A549 treated with dexamethasone at 1 μM for 4 hours (cell line): ENCODE measurements around the gene CABYR. TPM values are rescaled to one million over a fixed set of nuclear protein-coding genes. Genes with fewer than 3 reads are reported as not detected.

Experiments
- total RNA-seq: library from RNA; stranded (reverse); fragments of 200-300 nt; extraction: Qiagen RNA extraction; gene quantifications from 5 replicates; pipeline ENCODE4 v1.2.3, GENCODE V29; 2022

CABYR gene, protein sequence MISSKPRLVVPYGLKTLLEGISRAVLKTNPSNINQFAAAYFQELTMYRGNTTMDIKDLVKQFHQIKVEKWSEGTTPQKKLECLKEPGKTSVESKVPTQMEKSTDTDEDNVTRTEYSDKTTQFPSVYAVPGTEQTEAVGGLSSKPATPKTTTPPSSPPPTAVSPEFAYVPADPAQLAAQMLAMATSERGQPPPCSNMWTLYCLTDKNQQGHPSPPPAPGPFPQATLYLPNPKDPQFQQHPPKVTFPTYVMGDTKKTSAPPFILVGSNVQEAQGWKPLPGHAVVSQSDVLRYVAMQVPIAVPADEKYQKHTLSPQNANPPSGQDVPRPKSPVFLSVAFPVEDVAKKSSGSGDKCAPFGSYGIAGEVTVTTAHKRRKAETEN
- total RNA-seq, result 14.7 to 22.0 TPM (median 16.2 TPM) in 5 replicates

DNA sequence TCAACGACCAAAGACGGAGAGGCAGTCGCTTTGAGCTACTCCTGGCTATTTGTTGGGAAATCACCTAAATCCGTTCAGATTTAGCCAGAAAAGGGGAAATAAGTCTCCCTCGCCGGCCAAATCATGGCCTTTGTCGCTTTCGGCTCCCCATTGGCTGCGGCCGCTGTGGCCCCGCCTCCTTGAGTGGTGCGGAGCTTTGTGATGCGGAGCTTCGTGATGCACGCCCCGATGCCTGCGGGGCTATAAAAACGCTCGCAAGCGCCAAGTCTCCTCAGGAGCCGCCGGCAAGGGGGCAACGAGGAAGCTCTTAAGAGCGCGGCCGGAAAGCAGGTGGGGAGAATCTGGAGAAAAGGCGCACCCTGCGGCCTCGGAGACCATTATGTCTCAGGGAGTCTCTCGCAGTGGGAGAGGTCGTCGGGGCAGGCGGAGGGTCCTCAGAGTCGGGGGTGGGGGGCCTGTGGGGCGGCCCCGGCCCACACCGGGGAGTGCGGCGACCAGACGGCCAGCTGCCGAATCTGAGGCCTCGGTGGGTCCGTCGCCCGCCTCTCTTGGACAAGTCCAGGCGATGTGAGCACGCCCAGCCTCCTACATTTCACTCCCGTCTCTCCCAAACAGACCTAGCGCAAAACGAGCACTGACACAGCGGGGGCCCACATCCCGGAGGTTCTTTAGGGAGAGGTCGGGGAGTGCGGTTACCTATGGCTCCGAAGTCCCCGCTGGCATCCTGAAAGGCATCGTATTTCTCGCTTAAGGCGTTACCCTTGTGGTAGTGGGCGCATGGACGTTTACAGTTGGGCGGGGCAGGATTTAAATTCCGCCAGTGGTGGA, at the start of gene CABYR:
TSS of gene CABYR (plus strand) at position 274 of the 828 bp plus-strand sequence. CDS start 4,053 bp downstream, outside the sequence.

Other genes starting within 250 kb of the CABYR start
- 17.2 to 22.7 TPM (median 20.3 TPM) in 5 replicates for gene TTC39C, start 124.3 kb upstream of the CABYR start, total RNA-seq